D721Med (cell line): Measurements from ENCODE around the gene KRT73.

Source experiments
- DNase-seq: peaks from one replicate; pipeline ENCODE4 v3.0.0; 2011; ENCODE audit warnings: low spot score; ENCODE audit not compliant: insufficient read length
- FAIRE-seq: peaks from 2 replicates; lab custom pipeline; 2011; peaks lifted over from hg19 to GRCh38; lab: Jason Lieb, UNC
- TF ChIP-seq, protein P1 (sequence below): IDR thresholded peaks from 2 replicates; pipeline ENCODE4 v1.5.1; 2012; ENCODE audit warnings: mild to moderate bottlenecking, control low read depth; ENCODE audit not compliant: insufficient read depth; ENCODE audit errors: missing control alignments

Gene KRT73

DNA sequence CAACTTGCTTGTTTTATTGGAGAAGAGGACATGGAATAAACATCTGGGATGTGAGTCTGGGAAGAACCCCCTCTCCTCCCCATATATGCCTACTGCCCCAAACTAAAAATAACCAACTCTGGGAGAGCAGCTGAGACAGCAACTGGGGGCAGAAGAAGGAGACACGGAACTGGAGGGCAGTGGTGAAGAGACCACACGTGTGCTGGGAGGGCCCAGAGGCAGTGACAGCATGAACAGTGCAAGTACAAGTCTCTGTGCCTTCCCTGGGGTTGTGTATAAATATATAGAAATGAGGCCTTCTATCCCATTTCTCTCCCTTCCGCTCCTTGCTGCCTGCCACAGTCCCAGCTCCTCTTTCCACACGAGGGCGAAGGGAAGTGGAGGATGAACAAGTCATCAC, 4.0 kb upstream of the KRT73 start:
- FAIRE-seq, result no peak
- TF ChIP-seq, protein P1, sequence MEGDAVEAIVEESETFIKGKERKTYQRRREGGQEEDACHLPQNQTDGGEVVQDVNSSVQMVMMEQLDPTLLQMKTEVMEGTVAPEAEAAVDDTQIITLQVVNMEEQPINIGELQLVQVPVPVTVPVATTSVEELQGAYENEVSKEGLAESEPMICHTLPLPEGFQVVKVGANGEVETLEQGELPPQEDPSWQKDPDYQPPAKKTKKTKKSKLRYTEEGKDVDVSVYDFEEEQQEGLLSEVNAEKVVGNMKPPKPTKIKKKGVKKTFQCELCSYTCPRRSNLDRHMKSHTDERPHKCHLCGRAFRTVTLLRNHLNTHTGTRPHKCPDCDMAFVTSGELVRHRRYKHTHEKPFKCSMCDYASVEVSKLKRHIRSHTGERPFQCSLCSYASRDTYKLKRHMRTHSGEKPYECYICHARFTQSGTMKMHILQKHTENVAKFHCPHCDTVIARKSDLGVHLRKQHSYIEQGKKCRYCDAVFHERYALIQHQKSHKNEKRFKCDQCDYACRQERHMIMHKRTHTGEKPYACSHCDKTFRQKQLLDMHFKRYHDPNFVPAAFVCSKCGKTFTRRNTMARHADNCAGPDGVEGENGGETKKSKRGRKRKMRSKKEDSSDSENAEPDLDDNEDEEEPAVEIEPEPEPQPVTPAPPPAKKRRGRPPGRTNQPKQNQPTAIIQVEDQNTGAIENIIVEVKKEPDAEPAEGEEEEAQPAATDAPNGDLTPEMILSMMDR, result no peak
- DNase-seq, result no peak

DNA sequence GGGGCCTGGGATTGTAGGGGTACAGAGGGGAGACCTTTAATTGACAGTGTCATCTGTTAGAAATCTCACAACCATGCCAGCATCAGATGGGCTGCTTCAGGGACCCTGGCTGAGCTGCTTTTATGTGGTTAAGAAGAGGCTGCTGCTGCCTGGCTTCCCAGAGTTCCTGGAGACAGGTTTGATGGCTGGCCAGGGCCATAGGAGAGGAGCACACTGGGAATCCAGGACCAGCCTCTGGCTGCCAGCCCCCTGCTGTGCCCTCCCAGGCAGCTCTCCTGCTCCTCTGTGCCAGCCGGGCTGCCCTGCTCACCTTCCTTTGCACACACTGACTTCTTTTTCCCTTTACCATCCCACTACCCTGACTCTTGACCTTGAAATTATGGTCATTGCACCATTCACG, 507 bp upstream of the KRT73 start:
- DNase-seq, result no peak
- TF ChIP-seq, protein P1, result no peak
- no peak for FAIRE-seq

DNA sequence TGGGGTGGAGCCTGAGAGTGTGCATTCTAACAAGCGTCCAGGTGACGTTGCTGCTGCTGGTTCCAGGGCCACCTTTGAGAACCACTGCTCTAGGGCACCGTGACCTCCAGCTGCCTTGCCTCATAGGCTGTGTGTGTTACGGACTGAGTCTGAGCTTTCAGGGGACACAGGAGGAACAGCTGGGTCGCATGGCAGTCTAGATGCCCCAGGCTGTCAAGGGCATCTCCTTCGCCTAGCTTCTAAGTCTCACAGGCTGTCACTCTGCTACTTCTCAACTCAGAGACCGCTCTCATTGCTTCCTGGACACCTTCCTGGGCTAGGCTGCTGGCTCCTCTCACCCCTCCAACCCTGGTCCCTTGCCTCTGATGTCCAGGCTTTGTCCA, 965 bp downstream of the KRT73 start:
- TF ChIP-seq, protein P1, result no peak

DNA sequence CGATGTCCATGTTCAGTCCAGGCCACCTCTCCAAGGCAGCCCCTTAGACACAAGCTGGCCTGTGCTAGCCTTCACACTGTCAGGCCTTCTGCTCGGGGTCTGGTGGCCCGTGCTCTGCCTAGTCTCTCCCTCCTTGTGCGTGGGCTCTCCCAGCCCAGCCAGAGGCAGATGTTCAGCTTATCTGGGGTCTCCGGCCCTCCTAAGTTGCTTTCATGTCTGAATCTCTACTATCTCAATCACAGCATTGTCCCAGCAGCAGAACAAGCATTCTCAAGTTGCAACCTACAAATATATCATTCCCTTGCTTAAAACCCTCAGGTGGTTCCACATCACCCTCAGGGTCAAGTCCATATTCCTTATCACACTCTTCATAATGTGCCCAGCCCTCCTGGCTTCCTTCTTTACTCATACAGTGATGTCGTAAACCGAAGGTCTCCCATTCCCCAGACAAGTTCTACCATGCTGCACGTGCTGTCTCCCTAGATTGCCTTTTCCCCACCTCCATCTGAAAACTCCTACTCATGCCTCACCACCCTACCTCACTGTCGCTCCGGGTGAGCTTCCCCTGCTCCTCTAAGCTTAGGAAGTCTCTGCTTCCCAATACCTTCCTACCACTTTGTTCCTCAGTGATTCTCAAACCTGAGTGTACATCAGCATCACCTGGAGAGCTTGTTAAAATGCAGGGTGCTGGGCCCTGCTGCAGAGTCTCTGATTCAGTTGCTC, 1.5 kb downstream of the KRT73 start:
- FAIRE-seq (no peak), DNase-seq (no peak)
- TF ChIP-seq, protein P1, result no peak

More for the DNA sequence above, 965 bp downstream of the KRT73 start:
- no peak for DNase-seq
- FAIRE-seq, result no peak

DNA sequence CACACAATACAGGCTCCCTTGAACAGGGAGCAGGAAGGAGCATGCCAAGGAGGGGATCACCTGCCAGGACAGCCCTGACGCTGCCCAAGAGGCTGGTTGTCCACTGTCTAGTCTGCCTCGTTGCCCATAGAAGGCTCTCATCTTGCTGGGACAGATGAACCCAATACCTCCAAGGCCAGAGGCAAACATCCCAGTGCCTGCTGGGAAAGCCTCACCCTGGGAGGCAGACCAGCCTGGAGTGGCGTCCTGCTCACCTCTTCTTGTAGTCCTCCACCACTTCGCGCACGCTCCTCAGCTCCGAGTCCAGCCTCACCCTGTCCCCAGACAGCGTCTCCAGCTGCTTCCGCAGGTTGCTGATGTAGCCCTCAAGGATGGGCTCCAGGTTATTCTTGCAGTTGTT, 2.4 kb downstream of the KRT73 start:
- FAIRE-seq (no peak), DNase-seq (no peak)
- TF ChIP-seq, protein P1, result no peak

DNA sequence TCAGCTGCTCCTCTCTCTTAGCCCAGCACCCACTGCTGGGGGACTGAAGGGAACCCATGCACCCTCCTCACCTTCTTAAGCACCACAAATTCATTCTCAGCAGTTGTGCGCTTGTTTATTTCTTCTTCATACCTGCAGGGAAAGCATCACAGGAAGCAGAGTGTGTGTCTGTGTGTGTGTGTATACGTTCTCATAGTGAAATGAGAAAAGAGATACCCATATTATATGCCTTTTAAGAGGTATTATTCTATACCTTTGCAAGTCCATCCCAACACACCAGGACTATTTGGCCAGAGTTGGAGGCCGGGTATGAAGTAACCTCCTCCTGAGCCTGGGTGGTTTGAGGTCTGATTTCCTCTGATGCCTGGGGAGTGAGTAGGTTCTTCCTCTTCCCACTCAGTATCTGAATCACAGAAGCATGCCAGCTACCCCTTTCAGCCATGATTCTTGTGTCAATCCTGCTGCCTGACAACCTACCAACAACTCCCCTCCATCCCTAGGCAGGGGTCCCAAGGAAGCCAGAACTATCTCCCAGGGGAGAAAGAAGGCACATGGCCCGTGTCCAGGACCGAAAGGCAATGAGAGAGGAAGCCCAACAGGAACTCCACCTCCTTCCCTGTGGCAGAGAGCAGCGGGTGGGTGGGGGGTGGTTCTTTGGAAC, 3.0 kb downstream of the KRT73 start:
- TF ChIP-seq, protein P1, result no peak
- no peak for DNase-seq
- no peak for FAIRE-seq
